H1 (cell line): ENCODE measurements around the gene KRT84. TPM values are rescaled to one million over a fixed set of nuclear protein-coding genes. Genes with fewer than 3 reads are reported as not detected.

Experiments
- TEAD4 ChIP-seq: IDR thresholded peaks from 2 replicates; pipeline ENCODE4 v1.6.1; 2012; ENCODE audit warnings: low read depth, low read length, inconsistent platforms, mixed read lengths
- polyA plus RNA-seq, 7 experiments: library from polyadenylated mRNA; depleted of rRNA in 3 of 7; stranded (reverse) in 5 of 7; unstranded in 2 of 7; fragments of >200 nt in 5 of 7; fragments of 200-250 nt in 2 of 7; gene quantifications; 1 replicate in 5 of 7; 2 replicates in 1 of 7; 4 replicates in 1 of 7; pipeline versions ENCODE4 v1.2.1 to v1.2.3, GENCODE V29; 2011 to 2013; ENCODE audit warnings: missing spikeins in 2 of 7, mixed read lengths in 2 of 7
- total RNA-seq: library from RNA; stranded (reverse); fragmentation: NEBNext Ultra II Directional; extraction: Animal tissue kit (Norgen Biotek cat#: 25700); gene quantifications from 2 replicates; pipeline ENCODE4 v1.2.1, GENCODE V29; 2021

Gene KRT84
- total and polyA plus RNA-seq, 2 of the 8 experiments (the other 6 are each of a cell fraction or from before 2014, with no cell fraction given) = not detected

GRCh38 chr12:52356031-52356761 is 29.3 kb downstream of the KRT84 start (continued):
- no peak for TF ChIP-seq TEAD4
